HCT116 (cell line): ENCODE measurements around the gene GSTO2. TPM values are rescaled to one million over a fixed set of nuclear protein-coding genes. Genes with fewer than 3 reads are reported as not detected.

Experiments used
- ATAC-seq: fragments of 200-7000 bp; cut with Tn5 transposase; 2 replicates; pipeline ENCODE4 v1.9.1; 2020; ENCODE audit warnings: mild to moderate bottlenecking, moderate library complexity
- BruUV-seq: library from RNA; stranded (reverse); fragments of 400-500 nt; replicated peaks from 2 replicates; lab custom pipeline; 2021; lab: Mats Ljungman, UMichigan
- CTCF ChIA-PET: fragments of 300-600 bp; sonication (Branson Sonifier 250); formaldehyde crosslinking; loops from one replicate; lab custom pipeline; 2021; ENCODE audit warnings: antibody characterized with exemption; lab: Charles Lee
- POLR2A ChIA-PET: fragments of 300-600, 350-600 bp; sonication (Branson Sonifier 250); formaldehyde crosslinking; loops from one replicate; lab custom pipeline; 2021; ENCODE audit warnings: antibody characterized with exemption; lab: Charles Lee
- RAD21 ChIA-PET, 2 experiments: fragments of 300-600 bp; sonication (Branson Sonifier 250); formaldehyde crosslinking; loops; one replicate each; lab custom pipeline; 2023; ENCODE audit warnings: low total read pairs in 2 of 2; ENCODE audit not compliant: uncharacterized antibody in 2 of 2, unreplicated experiment in 2 of 2, low non-redundant PET in 1 of 2; lab: Charles Lee
- DNase-seq: peaks from one replicate; pipeline ENCODE4 v3.0.0-alpha.2; 2010; ENCODE audit warnings: low read depth, low spot score
- H2AFZ ChIP-seq: fragments of 200-600 bp; shearing (Covaris generic), sonication (generic); 2 replicates; pipeline ENCODE4 v1.6.1; 2017; ENCODE audit warnings: low read depth, mixed run types, mixed read lengths, antibody characterized with exemption, low read length; ENCODE audit not compliant: poor library complexity, severe bottlenecking
- H3K27ac ChIP-seq: 2 replicates; pipeline ENCODE4 v1.5.1; 2012; ENCODE audit warnings: low read depth, low read length
- H3K27me3 ChIP-seq: fragments of 200-600 bp; sonication (generic); 2 replicates; pipeline ENCODE4 v1.6.1; 2016; ENCODE audit warnings: mixed run types, low read length, mixed read lengths; ENCODE audit not compliant: insufficient read depth
- H3K36me3 ChIP-seq, 2 experiments: fragments of 200-500 bp in 1 of 2; fragments of 200-600 bp in 1 of 2; sonication (Bioruptor generic) in 1 of 2; sonication (generic) in 1 of 2; 2 replicates each; pipeline versions ENCODE4 v1.5.1 to v1.6.1; 2014 to 2016; ENCODE audit warnings: low read length in 2 of 2, inconsistent platforms in 1 of 2, mixed read lengths in 1 of 2, mixed run types in 1 of 2; ENCODE audit not compliant: insufficient read depth in 2 of 2, control insufficient read depth in 1 of 2
- H3K4me1 ChIP-seq, 2 experiments: fragments of 200-600 bp in 1 of 2; sonication (generic) in 1 of 2; 2 replicates each; pipeline versions ENCODE4 v1.5.1 to v1.6.1; 2012 to 2017; ENCODE audit warnings: low read length in 2 of 2, inconsistent platforms in 1 of 2, mild to moderate bottlenecking in 1 of 2, mixed read lengths in 1 of 2, mixed run types in 1 of 2, moderate library complexity in 1 of 2; ENCODE audit not compliant: insufficient read depth in 2 of 2, control insufficient read depth in 1 of 2
- H3K4me2 ChIP-seq: fragments of 200-600 bp; sonication (generic); 2 replicates; pipeline ENCODE4 v1.6.1; 2017; ENCODE audit warnings: mixed run types, low read length, mixed read lengths
- H3K4me3 ChIP-seq, 2 experiments: fragments of 200-600 bp in 1 of 2; sonication (generic) in 1 of 2; replicated peaks in 1 of 2; 2 replicates each; pipeline ENCODE4 v1.5.1; 2011 to 2016; ENCODE audit warnings: low read length in 2 of 2, control low read depth in 1 of 2, low read depth in 1 of 2, mild to moderate bottlenecking in 1 of 2, mixed read lengths in 1 of 2, mixed run types in 1 of 2
- H3K79me2 ChIP-seq: fragments of 200-600 bp; sonication (generic); 2 replicates; pipeline ENCODE4 v1.6.1; 2017; ENCODE audit warnings: mild to moderate bottlenecking, mixed run types, low read length, moderate library complexity, mixed read lengths; ENCODE audit not compliant: insufficient read depth
- H3K9ac ChIP-seq: fragments of 200-600 bp; sonication (generic); 2 replicates; pipeline ENCODE4 v1.6.1; 2016; ENCODE audit warnings: low read length, mixed read lengths
- H3K9me2 ChIP-seq: fragments of 200-600 bp; sonication (generic), shearing (Covaris generic); 2 replicates; pipeline ENCODE4 v1.6.1; 2017; ENCODE audit warnings: mixed run types, mild to moderate bottlenecking, moderate library complexity; ENCODE audit not compliant: insufficient read depth
- H3K9me3 ChIP-seq, 2 experiments: fragments of 200-500 bp in 1 of 2; fragments of 200-600 bp in 1 of 2; sonication (Bioruptor generic) in 1 of 2; sonication (generic) in 1 of 2; 2 replicates each; pipeline ENCODE4 v1.6.1; 2014 to 2017; ENCODE audit warnings: low read length in 2 of 2, mixed read lengths in 2 of 2, inconsistent platforms in 1 of 2, low read depth in 1 of 2, mild to moderate bottlenecking in 1 of 2, mixed run types in 1 of 2, moderate library complexity in 1 of 2; ENCODE audit not compliant: control insufficient read depth in 1 of 2, insufficient read depth in 1 of 2
- H4K20me1 ChIP-seq: fragments of 200-600 bp; sonication (generic), shearing (Covaris generic); 2 replicates; pipeline ENCODE4 v1.6.1; 2017; ENCODE audit warnings: mixed run types, mild to moderate bottlenecking, moderate library complexity; ENCODE audit not compliant: insufficient read depth
- EGR1 ChIP-seq: IDR thresholded peaks from 2 replicates; pipeline ENCODE4 v1.6.1; 2012; ENCODE audit warnings: low read depth
- ELF1 ChIP-seq: IDR thresholded peaks from 2 replicates; pipeline ENCODE4 v1.6.1; 2012; ENCODE audit warnings: low read depth, borderline replicate concordance
- EZH2 ChIP-seq: fragments of 200-600 bp; sonication (generic); IDR thresholded peaks from 2 replicates; pipeline ENCODE4 v1.6.1; 2017; ENCODE audit warnings: antibody characterized with exemption, mixed run types
- JUND ChIP-seq: IDR thresholded peaks from 2 replicates; pipeline ENCODE4 v1.6.1; 2012
- MAX ChIP-seq: IDR thresholded peaks from 2 replicates; pipeline ENCODE4 v1.6.1; 2012
- POLR2AphosphoS5 ChIP-seq: IDR thresholded peaks from 2 replicates; pipeline ENCODE4 v1.6.1; 2011; ENCODE audit warnings: mild to moderate bottlenecking, low read depth, low read length, moderate library complexity
- RAD21 ChIP-seq: IDR thresholded peaks from 2 replicates; pipeline ENCODE4 v1.6.1; 2012; ENCODE audit warnings: low read depth, mild to moderate bottlenecking
- SP1 ChIP-seq: IDR thresholded peaks from 2 replicates; pipeline ENCODE4 v1.6.1; 2012; ENCODE audit warnings: low read depth
- TCF7L2 ChIP-seq: IDR thresholded peaks from 2 replicates; pipeline ENCODE4 v1.7.0; 2011; ENCODE audit warnings: borderline replicate concordance, inconsistent platforms; ENCODE audit not compliant: insufficient read depth, insufficient read length; ENCODE audit errors: extremely low read depth
- YY1 ChIP-seq: IDR thresholded peaks from 2 replicates; pipeline ENCODE4 v1.6.1; 2011; ENCODE audit warnings: low read length, low read depth, moderate library complexity, mild to moderate bottlenecking; ENCODE audit not compliant: insufficient replicate concordance; ENCODE audit errors: extremely low read depth
- ZNF274 ChIP-seq: fragments of 200-500 bp; sonication (Bioruptor generic); IDR thresholded peaks from 2 replicates; pipeline ENCODE4 v1.6.1; 2014; ENCODE audit warnings: mild to moderate bottlenecking, low read depth, low read length, inconsistent platforms
- intact Hi-C: fragments of 100-400 bp; cut with micrococcal nuclease; formaldehyde crosslinking; loops from 2 replicates; pipeline ENCODE4 v1.10.0; 2022
- total RNA-seq: library from RNA; stranded (reverse); gene quantifications from one replicate; pipeline ENCODE4 v1.2.1, GENCODE V29; 2021; ENCODE audit not compliant: unreplicated experiment
- TF ChIP-seq, protein P1 (sequence below): IDR thresholded peaks from 2 replicates; pipeline ENCODE4 v1.6.1; 2012

Gene GSTO2
- total RNA-seq, 1 experiment from 2014 or later = 115 TPM

DNA sequence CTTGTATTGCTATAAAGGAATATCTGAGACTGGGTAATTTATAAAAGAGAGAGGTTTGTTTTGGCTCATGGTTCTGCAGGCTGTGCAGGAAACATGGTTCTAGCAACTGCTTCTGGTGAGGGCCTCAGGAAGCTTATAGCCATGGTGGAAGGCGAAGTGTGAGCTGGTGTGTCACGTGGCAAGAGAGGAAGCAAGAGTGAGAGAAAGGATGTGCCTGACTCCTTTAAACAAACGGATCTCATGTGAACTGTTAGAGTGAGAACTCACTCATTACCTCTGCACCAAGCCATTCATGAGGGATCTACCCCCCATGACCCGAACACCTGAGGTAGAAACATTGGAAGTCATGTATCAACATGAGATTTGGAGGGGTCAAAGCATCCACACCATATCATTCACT is 77.0 kb downstream of the GSTO2 start:
- RAD21 ChIA-PET = no interaction called here
- BruUV-seq = no TSS peak
- Histone ChIP-seq H3K27me3 (no peaks in the 10 kb centered on the region), H3K4me3 (no peak overlapping the region), H2AFZ (no peak overlapping the region), H3K79me2 (no peaks in the 10 kb centered on the region), H3K9me2 (no peaks in the 10 kb centered on the region), H4K20me1 (no peaks in the 10 kb centered on the region), H3K9ac (no peak overlapping the region), H3K4me2 (no peak overlapping the region), H3K9me3 (no peaks in the 10 kb centered on the region)
- intact Hi-C loops = no loop called here
- TF ChIP-seq, protein P1, sequence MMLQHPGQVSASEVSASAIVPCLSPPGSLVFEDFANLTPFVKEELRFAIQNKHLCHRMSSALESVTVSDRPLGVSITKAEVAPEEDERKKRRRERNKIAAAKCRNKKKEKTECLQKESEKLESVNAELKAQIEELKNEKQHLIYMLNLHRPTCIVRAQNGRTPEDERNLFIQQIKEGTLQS = no peak
- TF ChIP-seq ELF1 = no peak
- no peak for TF ChIP-seq EGR1
- TF ChIP-seq RAD21 = no peak
- TF ChIP-seq EZH2 = no peak
- TF ChIP-seq YY1 = no peak
- TF ChIP-seq JUND = no peak
- TF ChIP-seq ZNF274 = no peak
- no peak for TF ChIP-seq MAX
- TF ChIP-seq POLR2AphosphoS5 = no peak
- TF ChIP-seq TCF7L2 = no peak
- TF ChIP-seq SP1 = no peak
- TF ChIP-seq, all 23 proteins: peak for 0
- Histone ChIP-seq H3K4me1 (peaks cover 2 to 14% of the 10 kb centered on the region in 2 experiments; a peak in 3 of 4 replicates), H3K36me3 (no peaks in the 10 kb centered on the region), H3K27ac (no peak overlapping the region)
- no peak for DNase-seq
- ChIA-PET POLR2A (no interaction called here), CTCF (interaction anchor here (1.4 to 1.6 kb wide), 2 partner anchors 71 to 224 kb away, joined by 3 to 7 read pairs; partner anchors contain the start of gene SFR1)
- ATAC-seq = no peak
